ENCODE results near the gene AKT1.

DNA sequence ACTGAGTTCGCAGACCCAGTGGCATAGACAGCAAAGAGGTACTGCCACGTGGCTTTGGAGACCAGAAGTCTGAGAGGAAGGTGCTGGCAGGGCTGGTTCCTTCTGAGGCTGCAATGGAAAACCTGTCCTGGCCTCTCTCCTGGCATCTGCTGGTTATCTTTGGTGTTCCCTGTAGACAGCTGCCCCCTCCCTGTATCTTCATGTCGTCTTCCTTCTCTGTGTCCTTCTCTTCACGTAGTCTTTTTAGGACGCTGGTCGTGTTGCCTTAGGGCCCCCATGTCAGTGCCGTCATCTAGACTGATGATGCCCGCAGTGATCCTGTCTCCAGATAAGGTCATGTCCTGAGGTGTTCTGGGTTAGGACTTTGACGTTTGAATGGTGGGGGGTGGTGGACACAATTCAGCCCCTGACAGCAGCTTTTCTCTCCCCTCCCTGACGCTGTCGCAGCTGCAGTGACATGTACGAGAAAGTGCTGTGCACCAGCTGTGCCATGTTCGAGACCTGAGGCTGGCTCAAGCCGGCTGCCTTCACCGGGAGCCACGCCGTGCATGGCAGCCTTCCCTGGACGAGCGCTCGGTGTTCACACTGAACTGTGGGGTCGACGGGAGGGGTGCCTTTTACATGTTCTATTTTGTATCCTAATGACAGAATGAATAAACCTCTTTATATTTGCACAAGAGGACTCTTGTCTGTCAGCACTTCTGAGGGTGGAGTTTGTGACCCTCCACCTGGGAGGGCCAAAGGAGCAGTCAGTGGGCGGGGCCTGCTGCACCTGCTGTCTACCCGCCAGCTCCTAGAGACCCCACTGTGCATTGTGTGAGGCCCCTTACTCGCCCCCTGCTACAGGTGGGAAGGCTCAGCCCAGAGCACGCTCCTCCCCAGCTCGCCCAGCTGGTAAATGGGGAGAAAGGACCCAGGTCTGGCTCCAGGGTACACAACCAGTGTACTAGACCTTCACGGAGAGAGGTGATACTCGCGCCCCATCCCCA lies 36.3 kb downstream of the AKT1 start:
- TF ChIP-seq, protein P1, sequence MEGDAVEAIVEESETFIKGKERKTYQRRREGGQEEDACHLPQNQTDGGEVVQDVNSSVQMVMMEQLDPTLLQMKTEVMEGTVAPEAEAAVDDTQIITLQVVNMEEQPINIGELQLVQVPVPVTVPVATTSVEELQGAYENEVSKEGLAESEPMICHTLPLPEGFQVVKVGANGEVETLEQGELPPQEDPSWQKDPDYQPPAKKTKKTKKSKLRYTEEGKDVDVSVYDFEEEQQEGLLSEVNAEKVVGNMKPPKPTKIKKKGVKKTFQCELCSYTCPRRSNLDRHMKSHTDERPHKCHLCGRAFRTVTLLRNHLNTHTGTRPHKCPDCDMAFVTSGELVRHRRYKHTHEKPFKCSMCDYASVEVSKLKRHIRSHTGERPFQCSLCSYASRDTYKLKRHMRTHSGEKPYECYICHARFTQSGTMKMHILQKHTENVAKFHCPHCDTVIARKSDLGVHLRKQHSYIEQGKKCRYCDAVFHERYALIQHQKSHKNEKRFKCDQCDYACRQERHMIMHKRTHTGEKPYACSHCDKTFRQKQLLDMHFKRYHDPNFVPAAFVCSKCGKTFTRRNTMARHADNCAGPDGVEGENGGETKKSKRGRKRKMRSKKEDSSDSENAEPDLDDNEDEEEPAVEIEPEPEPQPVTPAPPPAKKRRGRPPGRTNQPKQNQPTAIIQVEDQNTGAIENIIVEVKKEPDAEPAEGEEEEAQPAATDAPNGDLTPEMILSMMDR (IDR thresholded peaks at IDR 0.05): no peak
- no peak for TF ChIP-seq POLR2A (IDR thresholded peaks at IDR 0.05)
